ENCODE results near the gene CALML6.

- no peak for TF ChIP-seq CTCF (IDR thresholded peaks at IDR 0.05)
- no peak for TF ChIP-seq POLR2A (IDR thresholded peaks at IDR 0.05)
These were observed 22.0 kb downstream of the CALML6 start for GRCh38 chr1:1937061-1937460.
